Upper lobe of left lung (tissue), 4 donors: ENCODE results near the gene TREH.

ENCODE experiments used
- EP300 ChIP-seq, 4 donors: sonication (generic); formaldehyde crosslinking; IDR thresholded peaks; one replicate each; pipeline ENCODE4 v1.5.1; 2017; ENCODE audit warnings: antibody characterized with exemption in 4 of 4, control low read depth in 2 of 4
- POLR2A ChIP-seq, 4 donors: fragments of 450-650 bp; IDR thresholded peaks; one replicate each; pipeline ENCODE4 v1.5.1; 2016 to 2017; ENCODE audit warnings: antibody characterized with exemption in 4 of 4, mild to moderate bottlenecking in 2 of 4
- POLR2AphosphoS5 ChIP-seq, 2 donors: sonication (generic); formaldehyde crosslinking; IDR thresholded peaks; one replicate each; pipeline ENCODE4 v1.5.1; 2017; ENCODE audit warnings: antibody characterized with exemption in 2 of 2
- TF ChIP-seq, protein P1 (sequence below), 6 experiments: fragments of 450-650 bp in 4 of 6; fragments of 200-600 bp in 2 of 6; sonication (generic) in 2 of 6; IDR thresholded peaks; one replicate each; pipeline ENCODE4 v1.5.1; 2016 to 2019; ENCODE audit warnings: antibody characterized with exemption in 6 of 6

- TF ChIP-seq EP300 (IDR thresholded peaks at IDR 0.05) = no peak
- no peak for TF ChIP-seq POLR2AphosphoS5 (IDR thresholded peaks at IDR 0.05)
- TF ChIP-seq, protein P1, sequence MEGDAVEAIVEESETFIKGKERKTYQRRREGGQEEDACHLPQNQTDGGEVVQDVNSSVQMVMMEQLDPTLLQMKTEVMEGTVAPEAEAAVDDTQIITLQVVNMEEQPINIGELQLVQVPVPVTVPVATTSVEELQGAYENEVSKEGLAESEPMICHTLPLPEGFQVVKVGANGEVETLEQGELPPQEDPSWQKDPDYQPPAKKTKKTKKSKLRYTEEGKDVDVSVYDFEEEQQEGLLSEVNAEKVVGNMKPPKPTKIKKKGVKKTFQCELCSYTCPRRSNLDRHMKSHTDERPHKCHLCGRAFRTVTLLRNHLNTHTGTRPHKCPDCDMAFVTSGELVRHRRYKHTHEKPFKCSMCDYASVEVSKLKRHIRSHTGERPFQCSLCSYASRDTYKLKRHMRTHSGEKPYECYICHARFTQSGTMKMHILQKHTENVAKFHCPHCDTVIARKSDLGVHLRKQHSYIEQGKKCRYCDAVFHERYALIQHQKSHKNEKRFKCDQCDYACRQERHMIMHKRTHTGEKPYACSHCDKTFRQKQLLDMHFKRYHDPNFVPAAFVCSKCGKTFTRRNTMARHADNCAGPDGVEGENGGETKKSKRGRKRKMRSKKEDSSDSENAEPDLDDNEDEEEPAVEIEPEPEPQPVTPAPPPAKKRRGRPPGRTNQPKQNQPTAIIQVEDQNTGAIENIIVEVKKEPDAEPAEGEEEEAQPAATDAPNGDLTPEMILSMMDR (IDR thresholded peaks at IDR 0.05) = no peak
- no peak for TF ChIP-seq POLR2A (IDR thresholded peaks at IDR 0.05)
These were observed 8.5 kb upstream of the TREH start for GRCh38 chr11:118687906-118688305.
